B cell (primary cell): Measurements from ENCODE around the gene CHSY3.

Source experiments
- CTCF ChIP-seq: fragments of 200-600 bp; IDR thresholded peaks from one replicate; pipeline ENCODE4 v1.8.0; 2022; ENCODE audit warnings: antibody characterized with exemption, mild to moderate bottlenecking
- EZH2 ChIP-seq: IDR thresholded peaks from 2 replicates; pipeline ENCODE4 v1.6.1; 2012; ENCODE audit warnings: borderline replicate concordance, low read depth, mild to moderate bottlenecking, moderate library complexity, low read length; ENCODE audit not compliant: insufficient read depth, poor library complexity, severe bottlenecking

DNA sequence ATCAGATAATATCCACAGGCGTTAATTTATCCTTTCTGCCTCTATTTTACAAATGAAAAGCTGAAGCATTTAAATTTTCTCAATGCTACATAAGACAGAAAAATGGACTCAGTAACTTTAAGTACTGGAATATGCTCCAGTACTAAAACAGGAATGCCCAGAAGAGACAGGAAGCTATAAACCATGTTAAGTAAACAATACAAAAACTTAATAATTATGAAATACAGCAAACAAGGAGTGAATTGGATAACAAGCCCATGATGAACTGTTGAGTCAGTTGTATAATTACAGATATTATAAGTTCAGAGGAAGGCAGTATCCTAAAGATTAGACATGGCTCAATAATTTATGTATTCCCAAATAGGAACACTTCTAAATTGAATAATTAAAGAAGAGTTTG lies 148.5 kb downstream of the CHSY3 start:
- TF ChIP-seq EZH2 (no peak), CTCF (no peak)
